Midbrain (tissue), 1 donor: Measurements from ENCODE around the gene DGKB.

Experiments used
- DNase-seq: peaks from one replicate; lab custom pipeline; 2025; lab: John Stamatoyannopoulos, UW

DGKB gene

GRCh38 chr7:14821757-14822480 is 80.6 kb downstream of the DGKB start:
- no peak for DNase-seq

GRCh38 chr7:14818871-14819270 is 83.7 kb downstream of the DGKB start:
- DNase-seq: no peak

GRCh38 chr7:14817829-14818614 is 84.5 kb downstream of the DGKB start:
- DNase-seq: no peak

- no peak for DNase-seq
Measured at GRCh38 chr7:14807507-14807906, 95.0 kb downstream of the DGKB start.

GRCh38 chr7:14806891-14807290 is 95.7 kb downstream of the DGKB start:
- DNase-seq: no peak

GRCh38 chr7:14805105-14805719 is 97.3 kb downstream of the DGKB start:
- no peak for DNase-seq

- DNase-seq: no peak
Measured at GRCh38 chr7:14800664-14801063, 101.9 kb downstream of the DGKB start.

GRCh38 chr7:14793151-14793550 is 109.4 kb downstream of the DGKB start:
- no peak for DNase-seq

GRCh38 chr7:14787551-14787950 is 115.0 kb downstream of the DGKB start:
- no peak for DNase-seq

GRCh38 chr7:14786314-14786895 is 116.1 kb downstream of the DGKB start:
- no peak for DNase-seq

- DNase-seq: no peak
Measured at GRCh38 chr7:14777806-14778205, 124.7 kb downstream of the DGKB start.

GRCh38 chr7:14776266-14776665 is 126.3 kb downstream of the DGKB start:
- DNase-seq: no peak

- no peak for DNase-seq
Measured at GRCh38 chr7:14773729-14774271, 128.8 kb downstream of the DGKB start.

GRCh38 chr7:14770614-14771013 is 131.9 kb downstream of the DGKB start:
- no peak for DNase-seq

- DNase-seq: no peak
Measured at GRCh38 chr7:14769261-14769660, 133.3 kb downstream of the DGKB start.

GRCh38 chr7:14767716-14768425 is 134.7 kb downstream of the DGKB start:
- no peak for DNase-seq

- DNase-seq: no peak
Measured at GRCh38 chr7:14766747-14767146, 135.8 kb downstream of the DGKB start.

GRCh38 chr7:14765731-14766130 is 136.8 kb downstream of the DGKB start:
- no peak for DNase-seq

- DNase-seq: no peak
Measured at GRCh38 chr7:14762561-14762960, 140.0 kb downstream of the DGKB start.

- peak; percentile 55 for DNase-seq
Measured at GRCh38 chr7:14761510-14762296, 140.8 kb downstream of the DGKB start.
